ENCODE data around the gene DNAJC27. TPM values are rescaled to one million over a fixed set of nuclear protein-coding genes. Genes with fewer than 3 reads are reported as not detected.

Gene DNAJC27
- total RNA-seq, 2 experiments from 2014 or later: 3.3 to 4.1 TPM

GRCh38 chr2:24930768-24931167, 41.0 kb downstream of the DNAJC27 start:
- CTCF ChIA-PET: interaction anchor here (0.7 kb wide), 1 partner anchor 45 kb away, joined by 4 read pairs; no protein-coding TSS in a partner anchor
- POLR2A ChIA-PET: no interaction called here

DNA sequence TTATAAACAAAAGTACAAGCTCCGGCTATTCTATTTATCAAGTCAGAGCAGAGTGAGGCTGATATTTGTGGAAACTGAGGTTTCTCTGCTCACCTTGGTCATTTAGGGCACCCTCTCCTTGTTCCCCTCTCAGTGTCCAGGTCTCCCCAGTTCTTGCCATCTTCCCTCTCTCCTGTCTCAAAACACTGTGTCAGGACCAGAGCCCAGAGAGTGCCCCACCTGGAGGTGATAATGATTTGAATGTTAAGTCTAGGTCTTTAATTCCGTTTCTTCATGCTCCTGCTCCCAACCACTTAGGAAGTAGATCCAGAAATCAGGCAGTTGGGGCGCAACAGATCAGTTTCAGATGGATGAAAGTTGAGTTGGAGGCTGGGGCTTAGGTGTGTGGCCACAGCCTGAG, 42.5 kb downstream of the DNAJC27 start:
- ChIA-PET POLR2A (no interaction called here), CTCF (no interaction called here)

DNA sequence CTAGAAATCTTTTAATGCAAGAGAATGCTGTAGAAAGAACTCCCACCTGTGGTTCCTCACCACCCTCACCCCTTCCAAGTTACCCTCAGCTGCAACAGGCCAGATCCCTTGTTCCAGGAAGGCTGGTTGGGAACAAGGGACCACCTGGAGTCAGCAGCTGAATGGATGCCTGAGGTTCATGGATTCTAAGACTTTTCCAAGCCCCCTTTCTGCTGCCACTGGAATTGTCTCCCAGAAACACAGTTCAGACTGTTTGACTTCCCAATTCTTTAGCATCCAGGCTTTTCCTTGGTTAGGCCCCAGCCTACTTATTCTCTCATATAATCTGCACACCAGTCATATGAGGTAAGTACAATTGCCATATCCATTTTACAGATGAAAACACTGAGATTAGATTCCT, 43.7 kb downstream of the DNAJC27 start:
- ChIA-PET POLR2A (no interaction called here), CTCF (no interaction called here)

DNA sequence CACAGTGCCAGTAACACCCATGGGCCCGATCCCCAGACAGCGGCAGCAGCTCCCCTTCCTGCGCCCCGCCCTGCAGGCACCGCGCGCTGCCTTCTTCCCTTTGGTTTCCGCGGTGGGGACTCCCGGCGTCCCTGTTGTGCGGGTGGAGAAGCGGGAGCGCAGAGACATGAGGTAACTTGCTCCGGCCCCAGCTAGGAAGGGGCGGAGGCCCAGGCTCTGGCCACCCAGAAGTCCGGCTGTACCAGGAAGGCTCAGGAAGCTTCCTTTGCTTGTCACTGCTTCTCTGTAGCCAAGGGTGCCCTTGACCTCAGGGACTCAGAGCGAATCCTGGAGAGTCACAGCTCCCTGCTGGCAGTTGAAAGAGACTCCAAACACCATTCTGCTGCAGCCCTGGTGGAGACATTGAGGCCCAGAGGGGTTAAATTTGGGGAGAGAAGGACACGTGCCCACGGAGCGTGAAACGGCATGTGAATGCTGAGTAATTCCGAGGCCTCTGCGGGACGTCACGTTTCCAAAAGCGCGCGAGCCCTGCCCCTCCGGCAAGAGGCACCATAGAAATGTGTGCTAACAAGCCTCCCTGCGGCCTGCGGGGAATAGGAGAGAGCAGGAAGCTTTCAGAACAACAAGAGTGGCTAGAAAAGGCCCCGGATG, 45.0 kb downstream of the DNAJC27 start:
- POLR2A ChIA-PET: interaction anchor here (0.6 to 1.0 kb wide), 2 partner anchors 134 to 995 kb away, joined by 3 to 6 read pairs; partner anchors contain the start of genes CENPO and PTRHD1
- CTCF ChIA-PET: no interaction called here

DNA sequence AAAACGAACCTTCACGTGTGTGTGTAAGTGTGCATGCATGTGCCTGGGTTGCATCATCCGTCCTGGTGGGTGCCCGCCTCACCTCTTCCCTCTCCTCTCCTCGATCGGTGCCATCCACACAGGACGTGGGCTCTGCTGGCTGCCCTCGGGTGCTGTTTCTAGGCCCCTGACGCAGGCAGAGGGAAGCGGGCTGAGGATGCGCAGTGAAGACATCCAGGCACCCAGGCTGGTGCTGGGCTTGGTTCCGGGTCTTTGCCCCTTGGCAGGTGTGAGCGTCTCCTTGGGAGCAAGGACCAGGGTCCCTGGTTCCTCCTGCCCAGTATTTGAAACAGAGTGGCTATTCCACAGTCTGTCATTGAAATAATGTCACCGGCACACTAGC, 45.5 kb downstream of the DNAJC27 start:
- ChIA-PET POLR2A (interaction anchor here (1.0 kb wide), 1 partner anchor 133 kb away, joined by 3 read pairs; the partner anchor contains the start of genes CENPO and PTRHD1), CTCF (no interaction called here)

DNA sequence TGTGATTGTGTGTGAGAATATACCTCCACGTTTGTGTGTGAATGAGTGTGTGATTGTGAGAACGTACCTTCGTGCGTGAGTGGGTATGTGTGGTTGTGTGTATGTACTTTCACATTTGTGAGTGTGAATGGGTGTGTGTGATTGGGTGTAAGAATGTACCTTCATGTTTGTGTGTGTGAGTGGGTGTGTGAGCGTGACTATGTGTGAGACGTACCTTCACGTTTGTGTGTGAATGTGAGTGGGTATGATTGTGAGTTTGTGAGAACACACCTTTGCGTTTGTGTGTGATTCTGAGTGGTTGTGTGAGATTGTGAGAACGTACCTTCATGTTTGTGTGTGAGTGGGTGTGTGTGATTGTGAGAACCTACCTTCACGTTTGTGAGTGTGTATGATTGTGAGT, 45.9 kb downstream of the DNAJC27 start:
- ChIA-PET CTCF (no interaction called here), POLR2A (no interaction called here)

GRCh38 chr2:24924732-24925131, 47.0 kb downstream of the DNAJC27 start:
- ChIA-PET POLR2A (no interaction called here), CTCF (no interaction called here)

GRCh38 chr2:24924266-24924665, 47.5 kb downstream of the DNAJC27 start:
- ChIA-PET CTCF (no interaction called here), POLR2A (no interaction called here)

- CTCF ChIA-PET: no interaction called here
- POLR2A ChIA-PET: no interaction called here
Observed at GRCh38 chr2:24923106-24923505, 48.6 kb downstream of the DNAJC27 start.

GRCh38 chr2:24922556-24922955, 49.2 kb downstream of the DNAJC27 start:
- ChIA-PET POLR2A (no interaction called here), CTCF (no interaction called here)

DNA sequence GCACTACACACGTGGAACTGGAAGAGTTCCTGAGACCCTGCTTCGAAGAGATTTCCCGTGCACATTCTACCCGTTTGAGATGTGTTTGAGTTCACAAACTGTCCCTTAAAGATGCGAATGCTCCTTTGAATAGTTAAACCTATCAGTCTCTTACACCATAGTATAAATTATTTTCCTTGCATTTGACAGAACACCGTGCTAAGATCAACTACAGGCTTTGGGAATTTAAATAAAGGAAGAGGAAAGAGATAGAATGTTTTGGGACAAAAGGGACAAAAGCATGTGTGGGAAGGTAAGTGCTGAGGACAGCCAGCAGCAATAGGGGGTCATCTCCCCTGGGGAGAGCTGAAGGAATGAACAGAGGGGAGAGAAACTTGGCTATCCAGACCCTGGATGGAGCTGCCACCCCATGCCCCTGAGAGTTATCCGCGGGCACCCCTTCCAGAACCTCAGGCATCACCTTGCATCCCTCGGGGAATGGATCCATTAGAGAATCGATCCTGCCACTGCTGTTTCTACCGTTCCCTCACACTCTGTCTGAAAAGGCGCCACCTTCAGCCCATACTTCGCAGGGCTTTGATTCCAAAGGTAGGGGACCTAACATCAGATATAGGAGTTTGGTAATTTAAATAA, 50.8 kb downstream of the DNAJC27 start:
- POLR2A ChIA-PET: no interaction called here
- CTCF ChIA-PET: no interaction called here

DNA sequence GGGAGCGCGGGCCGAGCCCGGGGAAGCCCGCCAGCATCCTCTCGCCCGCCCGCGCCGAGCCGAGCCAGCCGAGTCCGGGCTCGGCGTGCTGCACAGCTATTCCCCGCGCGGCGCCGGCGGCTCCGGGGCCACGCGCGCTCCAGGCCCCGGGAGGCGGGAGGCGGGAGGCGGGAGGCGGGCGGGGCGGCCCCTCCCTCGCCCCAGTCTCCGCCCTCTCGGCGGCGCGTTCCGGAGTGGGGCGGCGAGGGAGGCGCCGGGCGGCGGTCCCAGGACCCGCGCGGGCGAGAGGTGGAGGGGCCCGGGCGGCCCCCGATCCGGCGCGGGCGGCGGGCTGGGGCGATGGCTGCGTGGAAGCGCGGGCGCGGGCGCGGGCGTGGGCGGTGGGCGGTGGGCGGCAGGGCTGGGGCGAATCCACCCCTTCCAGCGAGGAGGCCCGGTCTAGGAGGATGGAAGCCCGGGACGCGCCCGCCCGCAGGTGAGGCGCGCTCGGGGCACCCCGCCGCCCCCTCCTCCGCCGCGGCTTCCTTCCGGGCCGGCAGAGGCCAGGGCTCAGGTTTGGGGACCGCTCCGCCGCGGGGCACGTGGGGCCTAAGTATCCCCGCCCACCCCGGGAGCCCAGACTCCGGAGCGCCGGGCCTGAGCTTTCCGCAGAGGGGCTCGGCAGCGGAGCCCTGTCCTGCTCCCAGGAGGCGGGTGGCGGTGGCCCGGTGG, 51.5 kb downstream of the DNAJC27 start, which contains the start of gene ADCY3:
Gene ADCY3, minus strand, starts transcription at position 140 of the 711 bp plus-strand sequence. CDS start 1,250 bp downstream, outside the sequence.
- ChIA-PET CTCF (interaction anchor here (1.2 kb wide), 1 partner anchor 209 kb away, joined by 3 read pairs; no protein-coding TSS in a partner anchor), POLR2A (no interaction called here)

DNA sequence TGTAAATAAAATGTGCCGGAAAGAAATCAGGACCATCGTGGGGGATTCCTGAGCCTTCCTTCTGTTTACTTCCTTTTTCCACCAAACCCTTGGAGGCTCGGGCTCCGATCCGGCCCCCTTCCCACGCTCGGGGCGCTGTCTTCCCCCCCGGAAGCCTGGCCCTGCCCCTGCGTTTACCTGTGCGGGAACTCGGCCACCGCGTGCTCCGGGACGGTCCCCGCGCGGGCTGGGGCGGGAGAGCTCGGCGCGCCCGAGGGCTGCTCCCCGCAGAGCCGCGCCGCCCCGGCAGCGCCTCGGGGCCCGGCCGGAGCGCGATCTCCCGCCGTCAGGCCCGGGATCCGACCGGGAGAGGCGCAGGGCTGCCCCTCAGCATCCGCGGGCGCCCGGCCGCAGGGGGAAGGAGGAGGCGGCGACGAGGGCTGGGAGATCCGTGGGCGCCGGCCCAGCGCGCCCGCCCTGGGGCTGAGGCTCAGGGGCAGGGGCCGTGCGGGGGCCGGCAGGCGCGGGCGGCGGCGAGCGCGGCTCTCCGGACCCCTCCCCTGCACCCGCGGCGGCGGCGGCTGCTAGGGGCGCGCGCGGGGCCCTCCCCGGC, 52.2 kb downstream of the DNAJC27 start:
- POLR2A ChIA-PET: no interaction called here
- CTCF ChIA-PET: interaction anchor here (1.2 kb wide), 1 partner anchor 210 kb away, joined by 3 read pairs; no protein-coding TSS in a partner anchor

- ChIA-PET POLR2A (no interaction called here), CTCF (interaction anchor here (1.2 kb wide), 1 partner anchor 211 kb away, joined by 3 read pairs; no protein-coding TSS in a partner anchor)
Observed at GRCh38 chr2:24919037-24919505, 52.7 kb downstream of the DNAJC27 start.

DNA sequence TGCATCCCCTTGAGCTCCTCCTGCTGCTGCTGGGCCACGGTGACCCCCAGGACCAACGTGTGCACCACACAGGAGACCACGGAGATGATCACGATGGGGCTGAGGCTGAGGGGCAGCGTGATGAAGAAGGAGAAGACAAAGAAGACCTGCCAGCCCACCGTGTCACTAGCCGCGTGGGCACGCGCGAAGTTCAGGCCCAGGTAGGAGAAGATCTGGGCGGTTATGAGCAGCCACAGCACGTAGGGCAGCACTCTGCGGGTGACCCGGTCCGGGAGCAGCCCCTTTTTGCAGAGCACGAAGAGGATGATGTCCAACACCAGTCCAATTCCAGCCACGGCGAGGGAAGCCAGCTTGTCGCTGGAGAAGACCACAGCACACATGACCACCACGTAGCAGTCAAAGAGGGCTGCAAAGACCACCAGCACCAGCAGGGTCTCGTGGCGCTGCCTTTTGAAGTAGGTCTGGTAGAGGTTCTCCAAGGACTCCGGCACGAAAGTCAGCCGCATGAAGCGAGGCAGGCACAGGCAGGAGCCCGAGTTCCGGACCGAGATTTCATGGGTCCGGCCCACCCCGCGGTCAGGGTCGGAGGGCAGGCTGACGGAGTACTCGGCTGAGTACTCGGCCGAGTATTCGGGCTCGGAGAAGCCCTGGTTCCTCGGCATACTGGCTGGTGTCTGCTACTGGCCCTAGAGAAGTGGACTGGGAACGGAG, 53.3 kb downstream of the DNAJC27 start:
- POLR2A ChIA-PET: no interaction called here
- CTCF ChIA-PET: interaction anchor here (1.0 to 1.2 kb wide), 2 partner anchors 211 to 509 kb away, joined by 3 to 4 read pairs; no protein-coding TSS in a partner anchor

GRCh38 chr2:24917731-24918325, 53.9 kb downstream of the DNAJC27 start:
- CTCF ChIA-PET: interaction anchor here (0.8 to 1.0 kb wide), 2 partner anchors 58 to 509 kb away, joined by 3 to 4 read pairs; no protein-coding TSS in a partner anchor
- POLR2A ChIA-PET: interaction anchor here (0.6 kb wide), 1 partner anchor 103 kb away, joined by 3 read pairs; no protein-coding TSS in a partner anchor

DNA sequence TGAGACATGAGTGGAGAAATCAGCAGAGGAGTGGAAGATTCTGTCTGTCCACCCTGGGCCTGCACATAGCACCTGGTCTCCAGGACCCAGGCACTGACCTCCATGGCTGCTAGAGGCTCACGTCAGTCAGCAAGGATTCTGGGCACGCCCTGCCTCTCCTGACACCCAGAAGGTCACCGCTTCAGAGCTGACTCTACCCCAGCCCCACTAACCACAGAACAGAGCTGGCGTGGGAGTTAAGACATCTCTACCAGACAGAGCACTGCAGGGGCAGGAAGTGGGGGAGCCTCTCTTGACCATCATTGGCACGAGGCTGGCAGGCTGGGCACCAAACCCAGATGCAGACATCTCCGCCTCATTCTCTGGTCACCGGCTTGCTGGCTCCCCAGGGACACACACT, 54.7 kb downstream of the DNAJC27 start:
- CTCF ChIA-PET: interaction anchor here (0.8 to 1.0 kb wide), 2 partner anchors 58 to 508 kb away, joined by 3 to 4 read pairs; no protein-coding TSS in a partner anchor

DNA sequence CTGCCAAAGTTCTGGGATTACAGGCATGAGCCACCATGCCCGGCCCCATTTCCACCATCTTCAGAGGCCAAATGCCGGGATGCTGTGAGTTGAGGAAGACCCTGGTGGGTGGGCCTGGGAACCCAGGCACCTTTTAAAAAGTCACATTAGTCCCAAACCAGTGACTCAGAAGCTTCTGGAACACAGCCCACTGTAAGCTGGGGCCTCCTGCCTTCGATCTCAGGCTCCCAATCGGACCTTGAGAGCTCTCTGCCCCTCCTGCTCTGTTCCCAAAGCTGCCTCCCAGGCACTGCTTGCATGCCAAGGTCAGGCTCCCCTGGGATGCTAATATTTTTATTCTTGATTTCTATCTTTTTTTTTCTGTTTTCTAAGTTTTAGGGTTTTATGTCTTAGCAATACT, 56.0 kb downstream of the DNAJC27 start:
- ChIA-PET POLR2A (no interaction called here), CTCF (no interaction called here)

More for the DNA sequence above, 54.7 kb downstream of the DNAJC27 start:
- POLR2A ChIA-PET: interaction anchor here (0.6 kb wide), 1 partner anchor 102 kb away, joined by 3 read pairs; no protein-coding TSS in a partner anchor

DNA sequence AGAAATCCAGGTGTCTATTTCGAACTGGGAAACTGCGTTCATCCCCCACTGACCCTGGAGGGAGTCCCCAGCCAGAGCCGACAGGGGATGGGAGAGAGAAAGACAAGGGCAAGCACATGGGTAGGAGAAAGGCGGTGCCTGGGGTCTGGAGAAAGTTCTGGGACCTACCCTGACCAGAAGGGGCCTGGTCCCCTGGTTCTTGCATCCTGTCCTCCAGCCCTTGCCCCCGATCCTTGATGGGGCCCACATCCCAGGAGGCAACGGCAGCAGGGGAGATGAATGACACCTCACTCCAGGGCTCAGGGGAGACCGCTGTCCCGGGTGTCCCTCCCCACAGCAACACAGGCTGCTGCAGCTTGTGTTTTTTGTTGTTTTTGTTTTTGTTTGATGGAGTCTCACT, 56.6 kb downstream of the DNAJC27 start:
- POLR2A ChIA-PET: no interaction called here
- CTCF ChIA-PET: no interaction called here

All from activated CD8-positive, alpha-beta memory T cell treated with anti-CD3 and anti-CD28 coated beads for 36 hours (primary cell).